GM23338 (cell line): Measurements from ENCODE around the gene SESN1.

ENCODE experiments used
- CREB1 ChIP-seq: fragments of 250-450 bp; sonication (Bioruptor Pico); IDR thresholded peaks from 2 replicates; pipeline ENCODE4 v1.5.0; 2020; ENCODE audit warnings: low read depth, mild to moderate bottlenecking, moderate library complexity
- CTCF ChIP-seq, 2 experiments: fragments of 200-600 bp in 1 of 2; sonication (generic) in 1 of 2; conservative IDR thresholded peaks; 2 replicates each; pipeline versions ENCODE4 v1.5.1 to v1.6.1; 2016 to 2017; ENCODE audit warnings: antibody characterized with exemption in 2 of 2, low read depth in 2 of 2, mild to moderate bottlenecking in 2 of 2, moderate library complexity in 1 of 2
- ETS1 ChIP-seq: IDR thresholded peaks from 2 replicates; pipeline ENCODE4 v1.6.1; 2016; ENCODE audit warnings: antibody characterized with exemption
- EZH2 ChIP-seq: fragments of 200-600 bp; sonication (generic); IDR thresholded peaks from one replicate; pipeline ENCODE4 v1.8.0; 2017; ENCODE audit warnings: antibody characterized with exemption, mild to moderate bottlenecking, low read depth; ENCODE audit not compliant: unreplicated experiment
- EZH2phosphoT487 ChIP-seq: fragments of 200-600 bp; sonication (generic); IDR thresholded peaks from one replicate; pipeline ENCODE4 v1.8.1; 2018; ENCODE audit warnings: antibody characterized with exemption; ENCODE audit not compliant: unreplicated experiment
- JUNB ChIP-seq: IDR thresholded peaks from one replicate; pipeline ENCODE4 v1.6.1; 2016; ENCODE audit warnings: antibody characterized with exemption; ENCODE audit not compliant: unreplicated experiment
- NANOG ChIP-seq: IDR thresholded peaks from 2 replicates; pipeline ENCODE4 v1.6.1; 2016; ENCODE audit warnings: antibody characterized with exemption, borderline replicate concordance
- POLR2AphosphoS5 ChIP-seq: IDR thresholded peaks from 2 replicates; pipeline ENCODE4 v1.6.1; 2016; ENCODE audit warnings: antibody characterized with exemption, low read depth
- REST ChIP-seq: IDR thresholded peaks from one replicate; pipeline ENCODE4 v1.6.1; 2018; ENCODE audit warnings: antibody characterized with exemption; ENCODE audit not compliant: unreplicated experiment
- STAT1 ChIP-seq: IDR thresholded peaks from one replicate; pipeline ENCODE4 v1.6.1; 2016; ENCODE audit warnings: antibody characterized with exemption; ENCODE audit not compliant: unreplicated experiment
- ZNF114 ChIP-seq: fragments of 250-450 bp; sonication (Bioruptor Pico); IDR thresholded peaks from 2 replicates; pipeline ENCODE4 v1.5.0; 2020; ENCODE audit warnings: mild to moderate bottlenecking, moderate library complexity
- ZNF331 ChIP-seq: fragments of 250-450 bp; sonication (Bioruptor Pico); IDR thresholded peaks from 2 replicates; pipeline ENCODE4 v1.5.0; 2020; ENCODE audit warnings: low read depth, mild to moderate bottlenecking, moderate library complexity
- ZNF462 ChIP-seq: fragments of 250-450 bp; sonication (Bioruptor Pico); IDR thresholded peaks from 2 replicates; pipeline ENCODE4 v1.5.0; 2020; ENCODE audit warnings: mild to moderate bottlenecking, moderate library complexity

- TF ChIP-seq CTCF (conservative IDR thresholded peaks at IDR 0.05; ENCODE audit: low read depth in 2 of 2) (no peak), JUNB (no peak), REST (no peak), POLR2AphosphoS5 (no peak), EZH2phosphoT487 (no peak), EZH2 (no peak), CREB1 (CRISPR knock-in tag) (no peak), ZNF331 (CRISPR knock-in tag) (no peak), ETS1 (no peak), ZNF114 (CRISPR knock-in tag) (no peak), NANOG (no peak), STAT1 (no peak), ZNF462 (CRISPR knock-in tag) (no peak)
These were observed 134.0 kb downstream of the SESN1 start for GRCh38 chr6:108960601-108961000.
